ENCODE data around the gene PLD5.

DNA sequence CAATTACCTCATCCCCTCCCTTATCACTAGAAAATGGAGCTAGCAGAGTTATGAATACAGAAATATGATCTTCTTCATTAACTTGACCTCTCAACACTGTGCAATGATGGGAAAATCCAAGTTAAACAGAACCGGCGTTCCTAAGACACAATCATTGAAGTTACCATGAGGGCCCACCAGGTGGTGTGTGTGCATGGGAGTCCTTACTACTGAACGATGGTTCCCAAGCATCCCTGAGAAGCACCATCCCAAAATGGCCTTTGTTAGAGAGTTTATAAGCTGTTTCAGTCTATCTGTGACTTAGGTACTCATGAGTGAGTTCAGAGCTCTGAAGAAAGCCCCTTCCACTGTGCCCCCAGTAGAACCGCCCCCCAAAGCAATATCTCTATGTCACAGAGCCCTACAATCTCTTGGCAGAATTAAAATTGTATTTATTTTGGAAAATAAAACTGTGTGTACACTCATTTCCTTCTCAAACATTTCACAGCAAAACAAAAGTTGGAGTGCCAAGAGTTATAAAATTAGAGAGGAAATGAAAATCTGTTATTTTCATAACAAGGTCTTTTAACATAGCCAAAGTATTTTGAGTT is 56.8 kb downstream of the PLD5 start:
- TF ChIP-seq, protein P1, sequence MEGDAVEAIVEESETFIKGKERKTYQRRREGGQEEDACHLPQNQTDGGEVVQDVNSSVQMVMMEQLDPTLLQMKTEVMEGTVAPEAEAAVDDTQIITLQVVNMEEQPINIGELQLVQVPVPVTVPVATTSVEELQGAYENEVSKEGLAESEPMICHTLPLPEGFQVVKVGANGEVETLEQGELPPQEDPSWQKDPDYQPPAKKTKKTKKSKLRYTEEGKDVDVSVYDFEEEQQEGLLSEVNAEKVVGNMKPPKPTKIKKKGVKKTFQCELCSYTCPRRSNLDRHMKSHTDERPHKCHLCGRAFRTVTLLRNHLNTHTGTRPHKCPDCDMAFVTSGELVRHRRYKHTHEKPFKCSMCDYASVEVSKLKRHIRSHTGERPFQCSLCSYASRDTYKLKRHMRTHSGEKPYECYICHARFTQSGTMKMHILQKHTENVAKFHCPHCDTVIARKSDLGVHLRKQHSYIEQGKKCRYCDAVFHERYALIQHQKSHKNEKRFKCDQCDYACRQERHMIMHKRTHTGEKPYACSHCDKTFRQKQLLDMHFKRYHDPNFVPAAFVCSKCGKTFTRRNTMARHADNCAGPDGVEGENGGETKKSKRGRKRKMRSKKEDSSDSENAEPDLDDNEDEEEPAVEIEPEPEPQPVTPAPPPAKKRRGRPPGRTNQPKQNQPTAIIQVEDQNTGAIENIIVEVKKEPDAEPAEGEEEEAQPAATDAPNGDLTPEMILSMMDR (IDR thresholded peaks at IDR 0.05): peak; percentile 57
- TF ChIP-seq NFIC (IDR thresholded peaks at IDR 0.05; ENCODE audit: borderline replicate concordance) (no peak), PBX3 (IDR thresholded peaks at IDR 0.05) (no peak), ELF1 (IDR thresholded peaks at IDR 0.05) (no peak), CHD2 (IDR thresholded peaks at IDR 0.05; ENCODE audit: low read length, partially characterized antibody) (peak; percentile 16), TAF1 (IDR thresholded peaks at IDR 0.05; ENCODE audit: borderline replicate concordance, low read depth, low read length) (no peak), SIN3A (IDR thresholded peaks at IDR 0.05; ENCODE audit: borderline replicate concordance, low read depth, low read length) (no peak), POLR2AphosphoS5 (IDR thresholded peaks at IDR 0.05; ENCODE audit: low read depth, low read length) (no peak), YY1 (IDR thresholded peaks at IDR 0.05; ENCODE audit: low read depth) (no peak), JUND (IDR thresholded peaks at IDR 0.05) (no peak), EZH2phosphoT487 (IDR thresholded peaks at IDR 0.05; ENCODE audit: borderline replicate concordance, low read depth) (no peak), EP300 (IDR thresholded peaks at IDR 0.05; ENCODE audit: borderline replicate concordance in 1 of 2, low read depth in 1 of 2, low read length in 1 of 2) (no peak)
- TF ChIP-seq, protein P2, sequence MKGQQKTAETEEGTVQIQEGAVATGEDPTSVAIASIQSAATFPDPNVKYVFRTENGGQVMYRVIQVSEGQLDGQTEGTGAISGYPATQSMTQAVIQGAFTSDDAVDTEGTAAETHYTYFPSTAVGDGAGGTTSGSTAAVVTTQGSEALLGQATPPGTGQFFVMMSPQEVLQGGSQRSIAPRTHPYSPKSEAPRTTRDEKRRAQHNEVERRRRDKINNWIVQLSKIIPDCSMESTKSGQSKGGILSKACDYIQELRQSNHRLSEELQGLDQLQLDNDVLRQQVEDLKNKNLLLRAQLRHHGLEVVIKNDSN (IDR thresholded peaks at IDR 0.05; ENCODE audit: borderline replicate concordance, low read depth): no peak
